NB4 (cell line): ENCODE results near the gene TESK2.
"Not testable (repeated sequence)": the region's sequence is repeated elsewhere in the genome, so short reads cannot be mapped to it uniquely, and the experiment has no call there.

Experiments
- MAX ChIP-seq: IDR thresholded peaks from 2 replicates; pipeline ENCODE4 v1.6.1; 2011; ENCODE audit warnings: low read depth, low read length
- MYC ChIP-seq: IDR thresholded peaks from 2 replicates; pipeline ENCODE4 v1.6.1; 2011; ENCODE audit warnings: low read depth, low read length
- POLR2A ChIP-seq: IDR thresholded peaks from 2 replicates; pipeline ENCODE4 v1.6.1; 2011; ENCODE audit warnings: mild to moderate bottlenecking; ENCODE audit not compliant: insufficient read length; ENCODE audit errors: extremely low read depth
- TF ChIP-seq, protein P1 (sequence below): IDR thresholded peaks from one replicate; pipeline ENCODE4 v1.5.1; 2012; ENCODE audit warnings: low read depth, low read length

DNA sequence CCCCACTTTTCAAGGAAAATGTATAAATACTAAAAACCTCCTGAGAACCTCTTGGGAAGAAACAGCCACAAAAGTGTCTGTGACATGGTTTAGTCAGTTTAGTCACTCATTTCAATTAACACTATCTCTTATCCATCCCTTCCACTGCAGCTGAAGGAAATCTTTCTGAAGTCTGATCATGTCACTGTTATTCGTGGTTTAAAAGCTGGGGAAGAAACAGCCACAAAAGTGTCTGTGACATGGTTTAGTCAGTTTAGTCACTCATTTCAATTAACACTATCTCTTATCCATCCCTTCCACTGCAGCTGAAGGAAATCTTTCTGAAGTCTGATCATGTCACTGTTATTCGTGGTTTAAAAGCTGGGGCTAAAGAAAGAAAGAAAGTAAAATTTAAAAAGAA is 32.6 kb upstream of the TESK2 start:
- TF ChIP-seq, protein P1, sequence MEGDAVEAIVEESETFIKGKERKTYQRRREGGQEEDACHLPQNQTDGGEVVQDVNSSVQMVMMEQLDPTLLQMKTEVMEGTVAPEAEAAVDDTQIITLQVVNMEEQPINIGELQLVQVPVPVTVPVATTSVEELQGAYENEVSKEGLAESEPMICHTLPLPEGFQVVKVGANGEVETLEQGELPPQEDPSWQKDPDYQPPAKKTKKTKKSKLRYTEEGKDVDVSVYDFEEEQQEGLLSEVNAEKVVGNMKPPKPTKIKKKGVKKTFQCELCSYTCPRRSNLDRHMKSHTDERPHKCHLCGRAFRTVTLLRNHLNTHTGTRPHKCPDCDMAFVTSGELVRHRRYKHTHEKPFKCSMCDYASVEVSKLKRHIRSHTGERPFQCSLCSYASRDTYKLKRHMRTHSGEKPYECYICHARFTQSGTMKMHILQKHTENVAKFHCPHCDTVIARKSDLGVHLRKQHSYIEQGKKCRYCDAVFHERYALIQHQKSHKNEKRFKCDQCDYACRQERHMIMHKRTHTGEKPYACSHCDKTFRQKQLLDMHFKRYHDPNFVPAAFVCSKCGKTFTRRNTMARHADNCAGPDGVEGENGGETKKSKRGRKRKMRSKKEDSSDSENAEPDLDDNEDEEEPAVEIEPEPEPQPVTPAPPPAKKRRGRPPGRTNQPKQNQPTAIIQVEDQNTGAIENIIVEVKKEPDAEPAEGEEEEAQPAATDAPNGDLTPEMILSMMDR = not testable (repeated sequence)
- not testable (repeated sequence) for TF ChIP-seq POLR2A, MAX, MYC
